Body of pancreas (tissue), 4 donors: ENCODE measurements around the gene FMNL2. TPM values are rescaled to one million over a fixed set of nuclear protein-coding genes. Genes with fewer than 3 reads are reported as not detected.

Experiments used
- ATAC-seq: fragments of 150-250 bp; one replicate; pipeline ENCODE4 v1.9.1; 2016
- DNase-seq, 4 donors: peaks; one replicate each; pipeline ENCODE4 v3.0.0-alpha.2; 2019
- H3K27ac ChIP-seq, 4 donors: fragments of 200-600 bp; sonication (generic); 1 replicate in 3 of 4; 2 replicates in 1 of 4; pipeline versions ENCODE4 v1.5.1 to v1.6.1; 2016 to 2019; ENCODE audit warnings: mild to moderate bottlenecking in 1 of 4, mixed read lengths in 1 of 4, moderate library complexity in 1 of 4
- H3K27me3 ChIP-seq, 2 donors: fragments of 200-600 bp; sonication (generic); one replicate each; pipeline ENCODE4 v1.6.0; 2016; ENCODE audit warnings: mild to moderate bottlenecking in 1 of 2
- H3K36me3 ChIP-seq, 2 donors: fragments of 200-600 bp; sonication (generic); replicated peaks in 1 of 2; 2 replicates each; pipeline ENCODE4 v1.5.1; 2016; ENCODE audit warnings: low read depth in 2 of 2; ENCODE audit not compliant: insufficient read depth in 1 of 2
- H3K4me1 ChIP-seq: fragments of 200-600 bp; sonication (generic); one replicate; pipeline ENCODE4 v1.6.0; 2016
- H3K4me3 ChIP-seq, 2 donors: fragments of 200-600 bp; sonication (generic); 1 replicate in 1 of 2; 2 replicates in 1 of 2; pipeline ENCODE4 v1.5.1; 2016 to 2019
- H3K9me3 ChIP-seq, 3 donors: fragments of 200-600 bp; sonication (generic); 1 replicate in 2 of 3; 2 replicates in 1 of 3; pipeline ENCODE4 v1.5.1; 2016
- POLR2A ChIP-seq, 3 donors: fragments of 450-650 bp; IDR thresholded peaks; one replicate each; pipeline ENCODE4 v1.6.1; 2016; ENCODE audit warnings: antibody characterized with exemption in 3 of 3, mild to moderate bottlenecking in 2 of 3
- WGBS, 2 donors: methylation state at CpG; one replicate each; pipeline ENCODE4 v1.1.5; 2017; 5-methylcytosine and 5-hydroxymethylcytosine counted together
- intact Hi-C: fragments of 100-400 bp; cut with DNase I; formaldehyde crosslinking; loops from one replicate; pipeline ENCODE4 v1.15.1; 2023
- total RNA-seq, 2 donors: library from RNA; depleted of rRNA; stranded (reverse); fragments of >200 nt; gene quantifications; one replicate each; pipeline ENCODE4 v1.1.0, GENCODE V29; 2016
- TF ChIP-seq, protein P1 (sequence below), 7 experiments: fragments of 450-650 bp in 4 of 7; fragments of 200-600 bp in 3 of 7; sonication (generic) in 3 of 7; IDR thresholded peaks; one replicate each; pipeline ENCODE4 v1.5.1; 2016 to 2019; ENCODE audit warnings: antibody characterized with exemption in 7 of 7

Gene FMNL2
- total RNA-seq, 2 donors from 2014 or later = 13.5 to 44.4 TPM

DNA sequence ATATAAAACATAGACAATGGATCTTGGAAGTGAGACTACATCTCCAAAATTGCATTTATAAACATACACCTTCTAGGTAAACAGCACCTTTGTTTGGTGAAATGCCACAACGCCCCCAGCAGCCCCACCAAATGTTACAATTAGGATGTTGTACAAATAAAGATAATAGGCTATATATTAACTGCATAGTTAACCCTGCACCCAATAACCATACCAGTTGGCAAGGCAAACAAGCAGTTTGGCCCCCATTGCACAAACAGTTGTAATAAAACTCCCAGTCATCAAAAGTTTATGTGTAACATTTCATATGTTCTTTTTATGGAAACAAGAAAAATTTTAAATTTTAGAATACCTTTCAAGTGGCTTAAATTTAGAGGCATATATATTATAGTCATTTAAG, 315.0 kb downstream of the FMNL2 start:
- DNase-seq (no peak), ATAC-seq (no peak)
- no peak overlapping the region for H3K4me3 ChIP-seq
- H3K9me3 ChIP-seq = no peaks in the 10 kb centered on the region
- TF ChIP-seq, protein P1, sequence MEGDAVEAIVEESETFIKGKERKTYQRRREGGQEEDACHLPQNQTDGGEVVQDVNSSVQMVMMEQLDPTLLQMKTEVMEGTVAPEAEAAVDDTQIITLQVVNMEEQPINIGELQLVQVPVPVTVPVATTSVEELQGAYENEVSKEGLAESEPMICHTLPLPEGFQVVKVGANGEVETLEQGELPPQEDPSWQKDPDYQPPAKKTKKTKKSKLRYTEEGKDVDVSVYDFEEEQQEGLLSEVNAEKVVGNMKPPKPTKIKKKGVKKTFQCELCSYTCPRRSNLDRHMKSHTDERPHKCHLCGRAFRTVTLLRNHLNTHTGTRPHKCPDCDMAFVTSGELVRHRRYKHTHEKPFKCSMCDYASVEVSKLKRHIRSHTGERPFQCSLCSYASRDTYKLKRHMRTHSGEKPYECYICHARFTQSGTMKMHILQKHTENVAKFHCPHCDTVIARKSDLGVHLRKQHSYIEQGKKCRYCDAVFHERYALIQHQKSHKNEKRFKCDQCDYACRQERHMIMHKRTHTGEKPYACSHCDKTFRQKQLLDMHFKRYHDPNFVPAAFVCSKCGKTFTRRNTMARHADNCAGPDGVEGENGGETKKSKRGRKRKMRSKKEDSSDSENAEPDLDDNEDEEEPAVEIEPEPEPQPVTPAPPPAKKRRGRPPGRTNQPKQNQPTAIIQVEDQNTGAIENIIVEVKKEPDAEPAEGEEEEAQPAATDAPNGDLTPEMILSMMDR (IDR thresholded peaks at IDR 0.05) = no peak
- no peak for TF ChIP-seq POLR2A (IDR thresholded peaks at IDR 0.05)
- peaks cover 13% of the 10 kb centered on the region for H3K4me1 ChIP-seq
- no peak overlapping the region for H3K27ac ChIP-seq
- peaks cover 0 to 9% of the 10 kb centered on the region in 2 donors for H3K36me3 ChIP-seq
- WGBS, 2 donors = 33 to 40% methylated on average over 1 of the region's 1 CpG
- H3K27me3 ChIP-seq = no peaks in the 10 kb centered on the region
- intact Hi-C loops = no loop called here

DNA sequence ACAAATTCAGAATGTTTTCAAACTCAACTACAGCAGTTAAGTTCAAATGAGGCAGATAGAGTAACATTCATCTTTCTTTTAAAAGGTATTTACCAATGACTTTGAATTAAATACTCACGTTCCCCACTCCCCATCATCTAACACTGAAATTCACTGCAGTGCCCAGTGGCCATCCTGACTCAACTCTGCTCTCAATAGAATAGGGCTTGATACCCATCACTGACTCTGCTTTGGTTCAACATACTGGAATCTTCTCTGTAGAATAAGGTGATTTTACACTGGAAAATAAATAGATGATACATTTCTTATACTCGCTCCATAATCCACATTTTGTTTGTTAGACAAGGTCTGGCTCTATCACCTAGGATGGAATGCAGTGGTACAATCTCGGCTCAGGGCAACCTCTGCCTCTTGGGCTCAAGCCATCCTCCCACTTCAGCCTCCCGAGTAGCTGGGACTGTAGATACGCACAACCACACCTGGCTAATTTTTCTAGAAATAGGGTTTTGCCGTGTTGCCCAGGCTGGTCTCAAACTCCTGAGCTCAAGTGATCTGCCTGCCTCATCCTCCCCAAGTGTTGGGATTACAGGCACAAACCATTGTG, 315.9 kb downstream of the FMNL2 start:
- WGBS, 2 donors = 87 to 96% methylated on average over 6 of the region's 6 CpGs
- ATAC-seq = no peak

DNA sequence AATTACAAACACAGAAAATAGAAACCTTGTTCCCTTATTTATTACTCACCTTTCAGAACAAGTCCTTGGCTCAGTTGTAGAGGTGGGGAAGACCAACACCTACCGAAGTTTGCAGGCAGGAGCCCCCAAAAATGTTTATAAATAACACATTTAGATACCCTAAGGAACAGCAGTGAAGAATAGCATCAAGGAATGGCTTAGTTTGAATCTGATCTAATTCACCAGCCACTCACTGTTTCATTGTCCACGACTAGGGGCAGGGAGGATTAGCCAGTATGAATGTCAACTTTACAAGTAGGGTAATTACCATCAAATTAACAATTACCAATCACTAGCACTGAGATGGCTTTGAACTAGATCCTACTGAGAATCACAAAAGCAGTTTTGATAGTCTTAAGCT, 316.9 kb downstream of the FMNL2 start:
- no peak overlapping the region for H3K27ac ChIP-seq
- intact Hi-C loops = no loop called here
- no peak overlapping the region for H3K4me3 ChIP-seq
- TF ChIP-seq, protein P1 (IDR thresholded peaks at IDR 0.05) = no peak
- TF ChIP-seq POLR2A (IDR thresholded peaks at IDR 0.05) = no peak
- DNase-seq (no peak), ATAC-seq (no peak)
- H3K36me3 ChIP-seq = peaks cover 0 to 12% of the 10 kb centered on the region in 2 donors
- 77 to 90% methylated on average over 2 of the region's 2 CpGs for WGBS, 2 donors
- no peaks in the 10 kb centered on the region for H3K9me3 ChIP-seq
- H3K27me3 ChIP-seq = no peaks in the 10 kb centered on the region
- peaks cover 13% of the 10 kb centered on the region for H3K4me1 ChIP-seq

More for the DNA sequence above, 315.9 kb downstream of the FMNL2 start:
- Histone ChIP-seq H3K9me3 (no peaks in the 10 kb centered on the region), H3K27me3 (no peaks in the 10 kb centered on the region), H3K4me3 (no peak overlapping the region), H3K27ac (no peak overlapping the region), H3K36me3 (peaks cover 0 to 9% of the 10 kb centered on the region in 2 donors), H3K4me1 (peaks cover 13% of the 10 kb centered on the region)
- intact Hi-C loops = no loop called here
- no peak for DNase-seq
- TF ChIP-seq POLR2A (IDR thresholded peaks at IDR 0.05) = no peak
- TF ChIP-seq, protein P1 (IDR thresholded peaks at IDR 0.05) = no peak

DNA sequence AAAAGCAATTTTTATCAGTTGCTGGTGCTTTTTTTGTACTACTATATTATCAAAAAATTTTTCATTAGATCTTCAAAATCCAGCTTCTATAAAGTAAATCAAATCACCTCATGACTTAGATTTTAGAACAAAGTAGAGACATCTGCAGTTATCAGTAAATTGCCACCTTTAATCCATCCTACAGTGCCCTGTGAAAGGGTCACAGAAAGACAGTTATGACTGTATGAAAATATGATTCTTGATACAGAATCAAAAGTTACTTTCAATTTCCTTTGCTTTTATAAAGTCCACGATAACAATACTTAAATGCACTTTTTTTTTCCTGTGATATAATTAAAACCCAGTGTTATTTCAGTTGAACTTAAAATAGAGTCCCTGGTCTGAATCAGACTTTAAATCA, 320.9 kb downstream of the FMNL2 start:
- H3K27me3 ChIP-seq = no peaks in the 10 kb centered on the region
- no peaks in the 10 kb centered on the region for H3K4me1 ChIP-seq
- H3K4me3 ChIP-seq = no peak overlapping the region
- no peak overlapping the region for H3K27ac ChIP-seq
- DNase-seq = no peak
- H3K36me3 ChIP-seq = peaks cover 0 to 31% of the 10 kb centered on the region in 2 donors
- ATAC-seq = no peak
- intact Hi-C loops = no loop called here
- H3K9me3 ChIP-seq = no peaks in the 10 kb centered on the region
- TF ChIP-seq POLR2A (IDR thresholded peaks at IDR 0.05) = no peak
- TF ChIP-seq, protein P1 (IDR thresholded peaks at IDR 0.05) = no peak
- 84 to 85% methylated on average over 1 of the region's 1 CpG for WGBS, 2 donors

DNA sequence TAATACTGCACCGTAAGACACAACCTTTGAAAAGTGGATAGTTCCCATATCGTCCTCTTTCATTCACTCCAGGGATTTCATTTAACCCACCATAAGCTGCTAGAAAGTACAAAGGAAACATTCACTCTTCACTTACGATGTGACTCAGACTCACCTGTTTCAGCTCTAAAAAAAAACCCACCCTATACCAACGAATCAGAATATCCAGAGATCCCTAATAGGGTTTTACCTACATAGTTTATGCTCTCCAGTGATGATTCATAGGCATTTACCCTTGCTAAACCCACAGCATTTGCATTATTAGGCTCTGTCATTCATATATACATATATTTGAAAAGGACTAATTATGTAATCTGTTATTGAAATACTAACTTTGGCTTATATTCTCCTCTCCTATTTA, 322.1 kb downstream of the FMNL2 start:
- no peaks in the 10 kb centered on the region for H3K9me3 ChIP-seq
- H3K27ac ChIP-seq = no peak overlapping the region
- H3K4me3 ChIP-seq = no peak overlapping the region
- no peaks in the 10 kb centered on the region for H3K27me3 ChIP-seq
- H3K4me1 ChIP-seq = no peaks in the 10 kb centered on the region
- TF ChIP-seq POLR2A (IDR thresholded peaks at IDR 0.05) = no peak
- TF ChIP-seq, protein P1 (IDR thresholded peaks at IDR 0.05) = no peak
- DNase-seq (no peak), ATAC-seq (no peak)
- intact Hi-C loops = no loop called here
- 76 to 83% methylated on average over 4 of the region's 4 CpGs for WGBS, 2 donors
- peaks cover 0 to 38% of the 10 kb centered on the region in 2 donors for H3K36me3 ChIP-seq
